GM19324 (cell line): Measurements from ENCODE around the gene ZBTB25.
"Not testable (repeated sequence)": the region's sequence is repeated elsewhere in the genome, so short reads cannot be mapped to it uniquely, and the experiment has no call there.

Experiments used
- ATAC-seq: cut with Tn5 transposase; IDR thresholded peaks from one replicate; pipeline ENCODE4 v1.9.1; 2021; ENCODE audit warnings: mild to moderate bottlenecking, moderate library complexity; ENCODE audit not compliant: unreplicated experiment, low FRiP score

The ZBTB25 gene

GRCh38 chr14:64503434-64504309, at the start of gene ZBTB25:
Gene ZBTB25, minus strand, starts transcription at chr14:64503838. Its CDS starts 13,305 bp downstream, at chr14:64490533.
- peak; percentile 69 for ATAC-seq

- ATAC-seq: no peak
These were observed 47.1 kb upstream of the ZBTB25 start for GRCh38 chr14:64550621-64551333.

GRCh38 chr14:64549791-64550620, 46.4 kb upstream of the ZBTB25 start, which contains the start of gene PPP1R36:
Gene PPP1R36, plus strand, starts transcription at chr14:64549961. Its CDS starts 37 bp downstream, at chr14:64549998.
- no peak for ATAC-seq

DNA sequence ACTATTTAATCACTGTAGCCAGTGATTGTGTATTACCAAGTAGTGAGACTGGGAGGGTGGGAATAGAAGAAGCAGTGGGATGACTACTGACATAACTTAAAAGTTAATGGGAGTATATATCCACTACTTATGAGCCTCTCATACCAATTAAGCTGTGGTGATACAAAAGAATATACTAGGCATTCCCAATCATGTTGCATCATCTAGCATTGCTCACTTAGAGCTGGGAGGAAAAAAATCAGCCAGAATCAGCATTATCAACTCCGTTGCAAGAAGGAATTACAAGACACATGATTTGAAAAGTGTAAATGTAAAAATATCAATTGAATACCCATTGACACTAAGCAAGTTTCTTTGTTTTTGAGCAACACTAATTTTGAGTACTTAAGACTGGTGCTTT, 45.4 kb upstream of the ZBTB25 start:
- ATAC-seq: no peak

DNA sequence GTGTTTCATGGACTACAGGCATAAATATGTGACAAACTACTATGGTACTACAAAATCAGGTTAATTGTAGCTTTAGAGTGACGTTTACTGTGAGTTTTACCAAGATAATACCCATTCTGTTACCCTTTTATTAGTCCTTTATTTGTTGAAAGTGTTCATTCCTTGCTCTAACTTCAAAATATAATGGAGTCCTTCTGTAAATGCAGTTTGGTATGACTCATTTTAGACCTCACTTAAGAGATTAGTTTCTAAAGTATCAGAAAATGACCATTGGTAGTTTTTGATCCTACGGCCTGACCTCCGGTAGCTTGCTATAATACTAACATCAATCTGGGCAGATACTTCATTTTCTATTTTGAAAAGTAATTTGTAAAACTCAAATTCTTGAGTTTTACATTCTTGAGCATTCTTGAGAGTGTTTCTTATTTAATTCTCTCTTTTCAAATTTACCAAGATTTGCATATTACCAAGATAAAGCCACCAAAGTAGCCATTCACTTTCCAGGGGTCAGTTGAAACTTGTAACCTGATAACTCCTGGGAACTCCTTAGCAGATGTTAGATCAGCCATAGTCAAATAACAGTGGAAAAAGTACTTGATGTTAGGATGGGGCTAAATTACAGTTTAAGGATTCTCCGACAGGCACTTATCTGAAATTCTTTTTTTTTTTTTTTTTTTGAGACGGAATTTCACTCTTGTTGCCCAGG, 41.1 kb upstream of the ZBTB25 start:
- no peak for ATAC-seq

GRCh38 chr14:64542836-64543201, 39.2 kb upstream of the ZBTB25 start:
- no peak for ATAC-seq

DNA sequence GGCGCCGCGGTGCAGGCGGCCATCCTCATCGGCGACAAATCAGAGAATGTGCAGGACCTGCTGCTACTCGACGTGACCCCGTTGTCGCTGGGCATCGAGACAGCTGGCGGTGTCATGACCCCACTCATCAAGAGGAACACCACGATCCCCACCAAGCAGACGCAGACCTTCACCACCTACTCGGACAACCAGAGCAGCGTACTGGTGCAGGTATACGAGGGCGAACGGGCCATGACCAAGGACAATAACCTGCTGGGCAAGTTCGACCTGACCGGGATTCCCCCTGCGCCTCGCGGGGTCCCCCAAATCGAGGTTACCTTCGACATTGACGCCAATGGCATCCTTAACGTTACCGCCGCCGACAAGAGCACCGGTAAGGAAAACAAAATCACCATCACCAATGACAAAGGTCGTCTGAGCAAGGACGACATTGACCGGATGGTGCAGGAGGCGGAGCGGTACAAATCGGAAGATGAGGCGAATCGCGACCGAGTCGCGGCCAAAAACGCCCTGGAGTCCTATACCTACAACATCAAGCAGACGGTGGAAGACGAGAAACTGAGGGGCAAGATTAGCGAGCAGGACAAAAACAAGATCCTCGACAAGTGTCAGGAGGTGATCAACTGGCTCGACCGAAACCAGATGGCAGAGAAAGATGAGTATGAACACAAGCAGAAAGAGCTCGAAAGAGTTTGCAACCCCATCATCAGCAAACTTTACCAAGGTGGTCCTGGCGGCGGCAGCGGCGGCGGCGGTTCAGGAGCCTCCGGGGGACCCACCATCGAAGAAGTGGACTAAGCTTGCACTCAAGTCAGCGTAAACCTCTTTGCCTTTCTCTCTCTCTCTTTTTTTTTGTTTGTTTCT, 38.6 kb upstream of the ZBTB25 start:
- no peak for ATAC-seq

DNA sequence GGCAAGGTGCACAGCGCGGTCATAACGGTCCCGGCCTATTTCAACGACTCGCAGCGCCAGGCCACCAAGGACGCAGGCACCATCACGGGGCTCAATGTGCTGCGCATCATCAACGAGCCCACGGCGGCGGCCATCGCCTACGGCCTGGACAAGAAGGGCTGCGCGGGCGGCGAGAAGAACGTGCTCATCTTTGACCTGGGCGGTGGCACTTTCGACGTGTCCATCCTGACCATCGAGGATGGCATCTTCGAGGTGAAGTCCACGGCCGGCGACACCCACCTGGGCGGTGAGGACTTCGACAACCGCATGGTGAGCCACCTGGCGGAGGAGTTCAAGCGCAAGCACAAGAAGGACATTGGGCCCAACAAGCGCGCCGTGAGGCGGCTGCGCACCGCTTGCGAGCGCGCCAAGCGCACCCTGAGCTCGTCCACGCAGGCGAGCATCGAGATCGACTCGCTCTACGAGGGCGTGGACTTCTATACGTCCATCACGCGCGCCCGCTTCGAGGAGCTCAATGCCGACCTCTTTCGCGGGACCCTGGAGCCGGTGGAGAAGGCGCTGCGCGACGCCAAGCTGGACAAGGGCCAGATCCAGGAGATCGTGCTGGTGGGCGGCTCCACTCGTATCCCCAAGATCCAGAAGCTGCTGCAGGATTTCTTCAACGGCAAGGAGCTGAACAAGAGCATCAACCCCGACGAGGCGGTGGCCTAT, 37.8 kb upstream of the ZBTB25 start:
- no peak for ATAC-seq

DNA sequence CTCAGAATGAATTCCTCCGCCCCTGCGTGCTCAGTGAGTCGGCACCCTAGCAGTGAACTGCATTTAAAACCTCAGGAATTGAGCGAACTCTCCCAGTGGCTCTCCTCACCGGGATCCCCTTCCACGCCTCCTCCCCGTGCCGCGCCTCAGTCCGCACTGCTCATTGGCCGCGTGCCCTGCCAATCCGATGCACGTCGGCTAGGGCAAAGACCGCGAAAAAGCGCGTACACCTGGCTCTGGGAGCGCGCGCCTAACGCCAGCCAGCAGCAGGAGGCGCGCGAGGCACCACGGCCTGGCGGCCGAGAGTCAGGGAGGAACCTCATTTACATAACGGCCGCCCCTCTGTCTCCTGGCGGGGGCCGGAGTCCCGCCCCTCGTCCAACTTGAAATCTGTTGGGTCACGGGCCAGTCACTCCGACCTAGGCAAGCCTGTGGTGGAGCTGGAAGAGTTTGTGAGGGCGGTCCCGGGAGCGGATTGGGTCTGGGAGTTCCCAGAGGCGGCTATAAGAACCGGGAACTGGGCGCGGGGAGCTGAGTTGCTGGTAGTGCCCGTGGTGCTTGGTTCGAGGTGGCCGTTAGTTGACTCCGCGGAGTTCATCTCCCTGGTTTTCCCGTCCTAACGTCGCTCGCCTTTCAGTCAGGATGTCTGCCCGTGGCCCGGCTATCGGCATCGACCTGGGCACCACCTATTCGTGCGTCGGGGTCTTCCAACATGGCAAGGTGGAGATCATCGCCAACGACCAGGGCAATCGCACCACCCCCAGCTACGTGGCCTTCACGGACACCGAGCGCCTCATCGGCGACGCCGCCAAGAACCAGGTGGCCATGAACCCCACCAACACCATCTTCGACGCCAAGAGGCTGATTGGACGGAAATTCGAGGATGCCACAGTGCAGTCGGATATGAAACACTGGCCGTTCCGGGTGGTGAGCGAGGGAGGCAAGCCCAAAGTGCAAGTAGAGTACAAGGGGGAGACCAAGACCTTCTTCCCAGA, 36.9 kb upstream of the ZBTB25 start, which contains the start of gene HSPA2:
Gene HSPA2, plus strand, starts transcription at position 534 of the 995 bp plus-strand sequence. Its CDS starts 109 bp downstream, at position 643.
- ATAC-seq: peak; percentile 97

GRCh38 chr14:64536488-64537245, 33.0 kb upstream of the ZBTB25 start:
- no peak for ATAC-seq

- no peak for ATAC-seq
These were observed 27.9 kb upstream of the ZBTB25 start for GRCh38 chr14:64531567-64531966.

- ATAC-seq: no peak
These were observed 21.7 kb upstream of the ZBTB25 start for GRCh38 chr14:64525354-64525753.

GRCh38 chr14:64522591-64523355, 19.1 kb upstream of the ZBTB25 start:
- ATAC-seq: no peak

GRCh38 chr14:64520699-64521098, 17.1 kb upstream of the ZBTB25 start:
- ATAC-seq: no peak

- ATAC-seq: no peak
These were observed 14.6 kb upstream of the ZBTB25 start for GRCh38 chr14:64518229-64518628.

DNA sequence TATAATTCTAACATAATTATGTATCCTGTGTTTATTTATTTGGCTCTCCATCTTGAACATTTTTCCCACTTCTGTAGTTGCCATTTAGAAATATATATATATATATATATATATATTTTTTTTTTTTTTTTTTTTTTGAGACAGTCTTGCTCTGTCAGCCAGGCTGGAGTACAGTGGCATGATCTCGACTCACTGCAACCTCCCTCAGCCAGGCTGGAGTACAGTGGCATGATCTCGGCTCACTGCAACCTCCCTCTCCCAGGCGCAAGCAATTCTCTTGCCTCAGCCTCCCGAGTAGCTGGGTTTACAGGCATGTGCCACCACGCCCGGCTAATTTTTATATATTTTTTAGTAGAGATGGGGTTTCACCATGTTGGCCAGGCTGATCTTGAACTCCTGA, 14.0 kb upstream of the ZBTB25 start:
- not testable (repeated sequence) for ATAC-seq
